ENCODE measurements around the gene INTS11.

DNA sequence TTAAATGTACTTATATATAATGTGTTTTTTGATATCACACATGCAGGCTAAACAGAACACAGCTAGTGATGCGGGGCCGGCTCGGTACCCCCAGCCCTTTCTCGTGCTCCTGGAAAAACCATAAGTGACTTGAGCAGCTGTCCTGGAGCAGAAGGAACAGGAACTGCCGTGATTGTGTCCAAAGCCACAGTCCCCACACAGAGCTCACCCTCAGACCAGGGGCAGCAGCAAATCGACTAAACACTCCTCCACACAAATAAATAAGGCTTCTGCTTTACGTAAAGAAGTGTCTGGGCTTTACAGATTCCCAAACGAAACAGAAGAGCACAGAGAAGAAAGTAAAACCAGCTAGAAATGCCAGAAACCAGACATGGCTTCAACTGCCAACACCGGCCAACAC, 60.4 kb downstream of the INTS11 start:
- TF ChIP-seq POLR2A (IDR thresholded peaks at IDR 0.05; ENCODE audit: low read depth, low read length) (no peak), POLR2AphosphoS5 (IDR thresholded peaks at IDR 0.05; ENCODE audit: low read depth, low read length) (no peak)

Data from GM12891 (cell line).